GM21528 (cell line): Measurements from ENCODE around the gene BARX2.
"Not testable (repeated sequence)": the region's sequence is repeated elsewhere in the genome, so short reads cannot be mapped to it uniquely, and the experiment has no call there.

Experiments
- ATAC-seq: cut with Tn5 transposase; IDR thresholded peaks from one replicate; pipeline ENCODE4 v1.9.1; 2021; ENCODE audit warnings: mild to moderate bottlenecking, moderate library complexity; ENCODE audit not compliant: unreplicated experiment, low FRiP score

BARX2 gene

GRCh38 chr11:129375751-129376657 is at the start of gene BARX2:
TSS of gene BARX2 (plus strand) at chr11:129375848. CDS start at chr11:129376036, 188 bp downstream.
- ATAC-seq, result no peak

- no peak for ATAC-seq
Measured at GRCh38 chr11:129326921-129327320, 48.7 kb upstream of the BARX2 start.

GRCh38 chr11:129327708-129328107 is 47.9 kb upstream of the BARX2 start:
- not testable (repeated sequence) for ATAC-seq

- no peak for ATAC-seq
Measured at GRCh38 chr11:129328756-129329155, 46.9 kb upstream of the BARX2 start.

GRCh38 chr11:129331217-129331616 is 44.4 kb upstream of the BARX2 start:
- no peak for ATAC-seq

- ATAC-seq, result peak; percentile 96
Measured at GRCh38 chr11:129331871-129332274, 43.8 kb upstream of the BARX2 start.

- ATAC-seq, result no peak
Measured at GRCh38 chr11:129333873-129334272, 41.8 kb upstream of the BARX2 start.

- ATAC-seq, result not testable (repeated sequence)
Measured at GRCh38 chr11:129344301-129344940, 31.2 kb upstream of the BARX2 start.

GRCh38 chr11:129346916-129347315 is 28.7 kb upstream of the BARX2 start:
- ATAC-seq, result no peak

GRCh38 chr11:129348813-129349212 is 26.8 kb upstream of the BARX2 start:
- ATAC-seq, result no peak

GRCh38 chr11:129352676-129353075 is 23.0 kb upstream of the BARX2 start:
- ATAC-seq, result no peak

- no peak for ATAC-seq
Measured at GRCh38 chr11:129354691-129355090, 21.0 kb upstream of the BARX2 start.

- ATAC-seq, result no peak
Measured at GRCh38 chr11:129359748-129360147, 15.9 kb upstream of the BARX2 start.

GRCh38 chr11:129364143-129364654 is 11.4 kb upstream of the BARX2 start:
- ATAC-seq, result peak; percentile 100

GRCh38 chr11:129365816-129366215 is 9.8 kb upstream of the BARX2 start:
- ATAC-seq, result no peak

- no peak for ATAC-seq
Measured at GRCh38 chr11:129366737-129367597, 8.7 kb upstream of the BARX2 start.

GRCh38 chr11:129368889-129369672 is 6.6 kb upstream of the BARX2 start:
- no peak for ATAC-seq

- no peak for ATAC-seq
Measured at GRCh38 chr11:129370715-129371114, 4.9 kb upstream of the BARX2 start.

- ATAC-seq, result no peak
Measured at GRCh38 chr11:129372609-129373488, 2.8 kb upstream of the BARX2 start.
